ENCODE results near the gene PDE11A. TPM values are rescaled to one million over a fixed set of nuclear protein-coding genes. Genes with fewer than 3 reads are reported as not detected.

Gene PDE11A
- total RNA-seq, 4 donors from 2014 or later = 0.11 to 1.2 (median 0.26) TPM

- WGBS, 2 donors = 47 to 55% methylated on average over 2 of the region's 2 CpGs
- no peak for DNase-seq (ENCODE audit: low spot score in 2 of 2)
- no peak overlapping the region for H3K4me3 ChIP-seq (ENCODE audit: low read depth, poor library complexity, severe bottlenecking)
- intact Hi-C loops (cut with DNase I; ENCODE audit: low total_unique reads) = loop anchor here (10.0 kb wide), 1 partner anchor 319 kb away; no protein-coding TSS in a partner anchor
- TF ChIP-seq CTCF (IDR thresholded peaks at IDR 0.05) = no peak
- TF ChIP-seq POLR2A (IDR thresholded peaks at IDR 0.05) = no peak
Measured at GRCh38 chr2:178106053-178106452, 33.5 kb upstream of the PDE11A start.

GRCh38 chr2:178105566-178105965 lies 33.0 kb upstream of the PDE11A start:
- 63 to 80% methylated on average over 2 of the region's 2 CpGs for WGBS, 2 donors
- H3K4me3 ChIP-seq (ENCODE audit: low read depth, poor library complexity, severe bottlenecking) = no peak overlapping the region
- intact Hi-C loops (cut with DNase I; ENCODE audit: low total_unique reads) = loop anchor here (10.0 kb wide), 1 partner anchor 319 kb away; no protein-coding TSS in a partner anchor
- no peak for DNase-seq (ENCODE audit: low spot score in 2 of 2)
- TF ChIP-seq POLR2A (IDR thresholded peaks at IDR 0.05) (no peak), CTCF (IDR thresholded peaks at IDR 0.05) (no peak)

GRCh38 chr2:178101321-178102079 lies 28.9 kb upstream of the PDE11A start:
- 92 to 96% methylated on average over 3 of the region's 3 CpGs for WGBS, 2 donors
- no peak for DNase-seq (ENCODE audit: low spot score in 2 of 2)
- intact Hi-C loops (cut with DNase I; ENCODE audit: low total_unique reads) = loop anchor here (10.0 kb wide), 1 partner anchor 323 kb away; no protein-coding TSS in a partner anchor
- no peak for TF ChIP-seq POLR2A (IDR thresholded peaks at IDR 0.05)
- no peak for TF ChIP-seq CTCF (IDR thresholded peaks at IDR 0.05)
- H3K4me3 ChIP-seq (ENCODE audit: low read depth, poor library complexity, severe bottlenecking) = no peak overlapping the region

GRCh38 chr2:178093471-178093870 lies 20.9 kb upstream of the PDE11A start:
- no peak for DNase-seq (ENCODE audit: low spot score in 2 of 2)
- intact Hi-C loops (cut with DNase I; ENCODE audit: low total_unique reads) = no loop called here
- TF ChIP-seq CTCF (IDR thresholded peaks at IDR 0.05) (no peak), POLR2A (IDR thresholded peaks at IDR 0.05) (no peak)
- no peak overlapping the region for H3K4me3 ChIP-seq (ENCODE audit: low read depth, poor library complexity, severe bottlenecking)

GRCh38 chr2:178088774-178089270 lies 16.2 kb upstream of the PDE11A start:
- TF ChIP-seq CTCF (IDR thresholded peaks at IDR 0.05) (no peak), POLR2A (IDR thresholded peaks at IDR 0.05) (no peak)
- intact Hi-C loops (cut with DNase I; ENCODE audit: low total_unique reads) = no loop called here
- WGBS, 2 donors = 69 to 72% methylated on average over 6 of the region's 6 CpGs
- no peak for DNase-seq (ENCODE audit: low spot score in 2 of 2)
- H3K4me3 ChIP-seq (ENCODE audit: low read depth, poor library complexity, severe bottlenecking) = no peak overlapping the region

Data from lower leg skin (tissue), 4 donors.